ENCODE measurements around the gene GOLGB1.

GOLGB1 gene

DNA sequence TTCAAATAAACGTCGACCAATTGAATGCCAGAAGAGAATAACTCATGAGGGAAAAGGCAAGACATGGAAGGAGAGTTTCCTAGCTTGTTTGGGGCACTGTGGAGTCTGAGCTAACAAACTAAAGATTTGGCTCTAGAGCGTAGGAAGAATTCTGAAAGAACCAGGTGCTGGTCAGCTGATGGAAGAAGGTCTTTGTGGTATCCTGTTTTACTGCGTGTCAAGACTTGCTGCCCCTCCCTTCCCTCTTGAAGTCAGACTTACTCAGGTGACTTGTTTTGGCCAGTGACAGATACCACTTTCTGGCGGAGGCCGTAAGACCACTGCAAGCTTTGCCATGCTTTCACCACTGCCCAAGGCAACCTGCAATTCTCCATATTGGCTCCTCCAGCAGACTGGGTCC lies 88.2 kb downstream of the GOLGB1 start:
- no peak for DNase-seq (ENCODE audit: low read depth)
- TF ChIP-seq, protein P1, sequence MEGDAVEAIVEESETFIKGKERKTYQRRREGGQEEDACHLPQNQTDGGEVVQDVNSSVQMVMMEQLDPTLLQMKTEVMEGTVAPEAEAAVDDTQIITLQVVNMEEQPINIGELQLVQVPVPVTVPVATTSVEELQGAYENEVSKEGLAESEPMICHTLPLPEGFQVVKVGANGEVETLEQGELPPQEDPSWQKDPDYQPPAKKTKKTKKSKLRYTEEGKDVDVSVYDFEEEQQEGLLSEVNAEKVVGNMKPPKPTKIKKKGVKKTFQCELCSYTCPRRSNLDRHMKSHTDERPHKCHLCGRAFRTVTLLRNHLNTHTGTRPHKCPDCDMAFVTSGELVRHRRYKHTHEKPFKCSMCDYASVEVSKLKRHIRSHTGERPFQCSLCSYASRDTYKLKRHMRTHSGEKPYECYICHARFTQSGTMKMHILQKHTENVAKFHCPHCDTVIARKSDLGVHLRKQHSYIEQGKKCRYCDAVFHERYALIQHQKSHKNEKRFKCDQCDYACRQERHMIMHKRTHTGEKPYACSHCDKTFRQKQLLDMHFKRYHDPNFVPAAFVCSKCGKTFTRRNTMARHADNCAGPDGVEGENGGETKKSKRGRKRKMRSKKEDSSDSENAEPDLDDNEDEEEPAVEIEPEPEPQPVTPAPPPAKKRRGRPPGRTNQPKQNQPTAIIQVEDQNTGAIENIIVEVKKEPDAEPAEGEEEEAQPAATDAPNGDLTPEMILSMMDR (conservative IDR thresholded peaks at IDR 0.05; ENCODE audit: low read depth, low read length), result no peak
- no peak overlapping the region for H3K4me3 ChIP-seq (ENCODE audit: low read depth, low read length)

DNA sequence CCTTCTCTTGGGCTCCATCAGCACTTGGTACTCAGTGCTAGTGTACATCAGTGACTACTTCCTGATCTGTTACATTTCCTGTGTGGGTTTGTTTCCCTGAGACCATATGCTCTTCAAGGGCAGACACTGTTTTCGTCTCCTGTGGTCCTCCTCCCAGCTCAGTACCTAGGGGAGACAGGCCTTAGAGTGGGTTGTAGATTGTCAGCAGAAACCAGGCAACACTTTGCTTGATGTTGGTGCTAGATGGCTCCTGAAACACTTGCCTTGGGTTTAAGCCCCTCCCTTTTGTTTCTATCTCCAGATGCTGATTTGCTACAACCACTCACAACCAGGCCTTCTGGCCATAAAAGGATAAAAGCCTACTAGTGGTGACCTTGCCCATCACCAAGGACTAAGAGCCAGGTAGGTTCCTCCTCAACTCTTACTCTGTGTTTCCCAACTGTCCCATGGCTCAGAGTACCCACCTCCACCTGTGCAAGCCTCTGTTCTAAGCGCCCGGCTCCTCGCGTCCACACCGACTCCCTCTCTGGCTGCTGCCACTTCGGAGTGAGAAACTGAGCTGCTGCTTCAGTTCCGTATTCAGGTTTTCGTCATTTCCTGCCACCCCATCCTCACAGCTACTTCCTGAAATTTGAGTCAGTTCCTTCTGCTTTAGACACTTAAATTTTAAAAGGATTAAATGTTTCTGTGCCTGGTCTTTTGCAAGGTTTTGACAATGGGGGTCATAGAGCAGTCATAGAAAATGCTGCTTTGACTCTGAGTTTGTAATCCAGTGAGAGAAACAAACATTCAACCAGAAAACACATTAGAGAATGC lies 89.0 kb downstream of the GOLGB1 start, which contains the start of gene HCLS1:
Gene HCLS1 (minus strand): TSS at position 548 of the 816 bp plus-strand sequence. CDS start 2,556 bp downstream, outside the sequence.
- H3K4me3 ChIP-seq (ENCODE audit: low read depth, low read length), result no peak within 1 kb of the TSS
- TF ChIP-seq, protein P1 (conservative IDR thresholded peaks at IDR 0.05; ENCODE audit: low read depth, low read length), result no peak
- peak; percentile 20 for DNase-seq (ENCODE audit: low read depth)

DNA sequence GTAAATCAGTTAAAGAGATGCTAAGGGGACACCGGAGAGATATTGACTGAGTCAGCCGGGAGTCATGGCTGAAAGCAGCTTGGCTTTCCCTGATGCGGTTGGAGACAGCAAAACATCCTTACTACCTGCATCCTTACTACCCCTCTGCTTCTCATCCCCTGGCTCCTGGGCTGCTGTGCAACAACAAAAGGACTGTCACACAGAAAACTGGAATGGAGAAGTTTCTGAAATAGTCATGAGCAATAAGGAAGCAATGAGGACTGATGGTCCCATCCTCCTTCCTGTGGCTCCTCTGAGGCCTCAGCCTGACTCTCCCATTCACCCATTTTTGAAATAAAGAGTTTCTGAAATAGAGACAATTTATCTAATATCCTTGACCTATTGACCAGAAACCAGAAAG lies 90.0 kb downstream of the GOLGB1 start:
- no peak overlapping the region for H3K4me3 ChIP-seq (ENCODE audit: low read depth, low read length)
- DNase-seq (ENCODE audit: low read depth), result no peak
- TF ChIP-seq, protein P1 (conservative IDR thresholded peaks at IDR 0.05; ENCODE audit: low read depth, low read length), result no peak

DNA sequence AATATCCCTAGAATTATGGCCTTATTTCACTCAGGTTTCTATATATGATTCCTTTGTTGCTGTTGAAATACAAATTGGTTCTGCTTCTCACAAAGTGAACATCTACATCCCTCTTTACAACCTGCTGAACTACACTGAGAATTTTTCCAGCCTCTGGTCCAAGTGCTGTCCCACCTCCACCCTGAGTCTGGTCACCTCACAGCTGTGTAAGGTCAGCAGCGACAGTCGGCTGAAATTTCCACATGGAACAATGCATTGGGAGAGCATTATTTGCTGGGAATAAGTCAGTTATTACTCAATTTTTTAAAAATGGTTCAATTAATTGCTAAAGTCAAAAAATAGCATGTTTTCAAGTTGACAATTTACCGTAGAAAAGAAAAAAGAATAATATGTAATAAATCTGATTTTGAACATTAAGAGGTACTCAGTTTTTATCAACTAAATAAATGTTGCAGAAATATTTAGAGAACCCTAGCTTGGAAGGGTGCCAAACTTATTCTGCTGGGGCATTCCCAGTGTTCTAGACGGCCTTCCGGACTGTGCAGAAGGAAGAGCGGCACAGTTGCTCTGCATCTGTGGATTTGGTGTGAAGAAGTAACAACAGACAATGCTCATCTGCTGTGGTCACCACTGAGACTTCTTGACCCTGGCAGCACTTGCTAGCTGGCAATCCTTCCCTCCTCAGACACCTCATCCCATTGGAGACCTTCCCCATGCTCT lies 90.7 kb downstream of the GOLGB1 start:
- no peak overlapping the region for H3K4me3 ChIP-seq (ENCODE audit: low read depth, low read length)

DNA sequence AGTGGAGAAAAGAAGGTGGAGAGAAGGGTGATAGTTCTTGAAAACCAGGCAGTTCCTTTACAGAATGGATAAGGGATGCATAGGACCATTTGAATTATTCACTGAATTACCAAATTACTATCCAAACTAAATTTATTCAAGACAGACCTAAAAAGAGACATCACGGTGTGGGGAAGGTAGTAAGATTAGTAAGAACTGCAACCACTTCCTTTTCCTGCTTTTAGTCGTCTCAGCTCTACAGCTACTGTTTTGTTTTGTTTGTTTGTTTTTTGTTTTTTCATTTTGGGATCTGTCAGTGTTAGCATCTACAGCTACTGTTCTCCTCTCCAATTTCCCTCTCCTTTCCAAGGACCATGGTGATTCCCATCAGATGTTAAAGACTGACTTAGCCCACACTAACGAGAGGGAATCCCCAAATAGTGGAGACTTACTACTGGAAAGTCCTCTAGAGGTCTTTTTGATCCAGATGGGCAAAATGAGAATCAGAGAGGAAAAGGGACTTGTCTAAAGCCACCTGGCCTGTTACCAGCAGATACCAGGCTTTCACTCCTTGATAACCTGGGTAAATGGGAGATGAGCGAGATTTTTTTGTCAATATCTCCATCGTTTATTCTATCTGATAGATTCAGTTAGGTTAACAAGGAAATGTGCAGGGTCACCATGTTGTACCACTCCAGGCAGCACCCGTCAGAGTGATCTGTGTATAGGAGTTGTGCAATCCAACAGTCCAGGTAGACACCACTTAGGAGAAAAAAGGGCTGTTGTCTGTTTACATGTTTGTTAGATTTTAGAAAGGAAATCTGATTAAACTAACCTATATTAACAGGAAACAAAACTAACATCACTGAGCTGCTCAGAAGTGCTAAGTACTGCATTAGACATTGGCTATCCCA lies 94.8 kb downstream of the GOLGB1 start:
- H3K4me3 ChIP-seq (ENCODE audit: low read depth, low read length), result no peak overlapping the region
- DNase-seq (ENCODE audit: low read depth), result no peak
- TF ChIP-seq, protein P1 (conservative IDR thresholded peaks at IDR 0.05; ENCODE audit: low read depth, low read length), result no peak

More for the DNA sequence above, 90.7 kb downstream of the GOLGB1 start:
- DNase-seq (ENCODE audit: low read depth), result no peak
- TF ChIP-seq, protein P1 (conservative IDR thresholded peaks at IDR 0.05; ENCODE audit: low read depth, low read length), result no peak

DNA sequence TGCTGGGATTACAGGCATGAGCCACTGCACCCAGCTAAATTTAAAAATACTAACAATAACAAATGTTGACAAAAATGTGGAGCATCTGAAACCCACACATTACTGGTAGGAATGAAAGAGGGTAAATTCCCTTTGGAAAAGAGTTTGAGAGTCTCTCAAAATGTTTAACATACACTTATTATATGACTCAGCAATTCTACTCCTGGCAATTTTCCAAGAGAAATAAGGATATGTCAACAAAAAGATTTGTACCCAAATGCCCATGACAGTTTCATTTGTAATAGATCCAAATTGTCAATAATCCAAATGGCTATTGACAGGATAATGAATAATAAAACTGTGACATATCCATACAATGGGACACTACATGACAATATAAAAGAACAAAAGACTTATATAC lies 97.9 kb downstream of the GOLGB1 start:
- TF ChIP-seq, protein P1 (conservative IDR thresholded peaks at IDR 0.05; ENCODE audit: low read depth, low read length), result no peak
- no peak overlapping the region for H3K4me3 ChIP-seq (ENCODE audit: low read depth, low read length)
- peak; percentile 29 for DNase-seq (ENCODE audit: low read depth)
